ENCODE measurements around the gene JARID2.

JARID2 gene

GRCh38 chr6:15416932-15417509 lies 171.2 kb downstream of the JARID2 start:
- no peak for TF ChIP-seq CTCF (IDR thresholded peaks at IDR 0.05; ENCODE audit: low read depth, low read length)
- no peak overlapping the region for H3K4me3 ChIP-seq (ENCODE audit: low read depth, low read length)

GRCh38 chr6:15417811-15418210 lies 171.9 kb downstream of the JARID2 start:
- no peak for TF ChIP-seq CTCF (IDR thresholded peaks at IDR 0.05; ENCODE audit: low read depth, low read length)
- no peak overlapping the region for H3K4me3 ChIP-seq (ENCODE audit: low read depth, low read length)

GRCh38 chr6:15419493-15419892 lies 173.6 kb downstream of the JARID2 start:
- no peak for TF ChIP-seq CTCF (IDR thresholded peaks at IDR 0.05; ENCODE audit: low read depth, low read length)
- no peak overlapping the region for H3K4me3 ChIP-seq (ENCODE audit: low read depth, low read length)

GRCh38 chr6:15420959-15421438 lies 175.1 kb downstream of the JARID2 start:
- no peak overlapping the region for H3K4me3 ChIP-seq (ENCODE audit: low read depth, low read length)
- no peak for TF ChIP-seq CTCF (IDR thresholded peaks at IDR 0.05; ENCODE audit: low read depth, low read length)

GRCh38 chr6:15421945-15422733 lies 176.3 kb downstream of the JARID2 start:
- H3K4me3 ChIP-seq (ENCODE audit: low read depth, low read length) = no peak overlapping the region
- TF ChIP-seq CTCF (IDR thresholded peaks at IDR 0.05; ENCODE audit: low read depth, low read length) = no peak

GRCh38 chr6:15423286-15423993 lies 177.6 kb downstream of the JARID2 start:
- TF ChIP-seq CTCF (IDR thresholded peaks at IDR 0.05; ENCODE audit: low read depth, low read length) = no peak
- H3K4me3 ChIP-seq (ENCODE audit: low read depth, low read length) = no peak overlapping the region

- H3K4me3 ChIP-seq (ENCODE audit: low read depth, low read length) = no peak overlapping the region
- TF ChIP-seq CTCF (IDR thresholded peaks at IDR 0.05; ENCODE audit: low read depth, low read length) = no peak
Observed at GRCh38 chr6:15425947-15426346, 180.1 kb downstream of the JARID2 start.
